GM12878 (cell line): ENCODE results near the gene LMAN1L. TPM values are rescaled to one million over a fixed set of nuclear protein-coding genes. Genes with fewer than 3 reads are reported as not detected.

Source experiments
- BCL3 ChIP-seq: IDR thresholded peaks from 2 replicates; pipeline ENCODE4 v1.6.1; 2011; ENCODE audit warnings: borderline replicate concordance, low read depth, mild to moderate bottlenecking, moderate library complexity, low read length; ENCODE audit not compliant: insufficient read depth, poor library complexity, severe bottlenecking
- BHLHE40 ChIP-seq, 2 experiments: fragments of 450-650 bp in 1 of 2; IDR thresholded peaks; 2 replicates each; pipeline ENCODE4 v1.6.1; 2011 to 2017; ENCODE audit warnings: low read depth in 2 of 2, borderline replicate concordance in 1 of 2, improper control_type of control experiment in 1 of 2, low read length in 1 of 2, mild to moderate bottlenecking in 1 of 2
- CHD2 ChIP-seq: IDR thresholded peaks from 2 replicates; pipeline ENCODE4 v1.6.1; 2011; ENCODE audit warnings: low read depth, low read length, improper control_type of control experiment, borderline replicate concordance
- ELK1 ChIP-seq: IDR thresholded peaks from 2 replicates; pipeline ENCODE4 v1.6.1; 2012; ENCODE audit warnings: low read depth, low read length, improper control_type of control experiment
- EZH2 ChIP-seq: IDR thresholded peaks from 2 replicates; pipeline ENCODE4 v1.6.1; 2012; ENCODE audit warnings: low read depth, mild to moderate bottlenecking, control low read depth, inconsistent platforms, low read length, borderline replicate concordance; ENCODE audit not compliant: control insufficient read depth
- FOXM1 ChIP-seq: IDR thresholded peaks from 2 replicates; pipeline ENCODE4 v1.6.1; 2012; ENCODE audit warnings: low read depth, mild to moderate bottlenecking, inconsistent platforms, low read length, moderate library complexity
- GABPA ChIP-seq: IDR thresholded peaks from 2 replicates; pipeline ENCODE4 v1.6.1; 2014; ENCODE audit warnings: antibody characterized with exemption, low read depth, mild to moderate bottlenecking, inconsistent platforms
- HDAC6 ChIP-seq: fragments of 200-600 bp; sonication (generic); IDR thresholded peaks from one replicate; pipeline ENCODE4 v1.8.0; 2017; ENCODE audit warnings: antibody characterized with exemption; ENCODE audit not compliant: unreplicated experiment
- IKZF2 ChIP-seq, 2 experiments: fragments of 450-650 bp; IDR thresholded peaks; 2 replicates each; pipeline ENCODE4 v1.6.1; 2017; ENCODE audit warnings: mild to moderate bottlenecking in 2 of 2, moderate library complexity in 2 of 2
- MTA2 ChIP-seq: fragments of 450-650 bp; IDR thresholded peaks from 2 replicates; pipeline ENCODE4 v1.6.1; 2016; ENCODE audit warnings: low read depth, mild to moderate bottlenecking, moderate library complexity
- NFYB ChIP-seq: IDR thresholded peaks from 2 replicates; pipeline ENCODE4 v1.6.1; 2011; ENCODE audit warnings: low read depth, mild to moderate bottlenecking, low read length, improper control_type of control experiment, moderate library complexity; ENCODE audit not compliant: insufficient read depth
- RAD51 ChIP-seq: fragments of 450-650 bp; IDR thresholded peaks from 2 replicates; pipeline ENCODE4 v1.6.1; 2016; ENCODE audit warnings: moderate library complexity, mild to moderate bottlenecking, inconsistent platforms
- RB1 ChIP-seq: fragments of 450-650 bp; formaldehyde crosslinking; IDR thresholded peaks from 2 replicates; pipeline ENCODE4 v1.6.1; 2017; ENCODE audit warnings: mild to moderate bottlenecking, borderline replicate concordance
- RCOR1 ChIP-seq: conservative IDR thresholded peaks from 2 replicates; pipeline ENCODE4 v1.6.1; 2012; ENCODE audit warnings: low read depth, low read length, improper control_type of control experiment
- REST ChIP-seq: IDR thresholded peaks from 2 replicates; pipeline ENCODE4 v1.6.1; 2012; ENCODE audit warnings: mild to moderate bottlenecking, low read depth, low read length
- RFX5 ChIP-seq: IDR thresholded peaks from 2 replicates; pipeline ENCODE4 v1.6.1; 2011; ENCODE audit warnings: low read depth, low read length, improper control_type of control experiment
- SIX5 ChIP-seq: IDR thresholded peaks from 2 replicates; pipeline ENCODE4 v1.6.1; 2011; ENCODE audit warnings: mild to moderate bottlenecking, low read depth, low read length, moderate library complexity; ENCODE audit not compliant: severe bottlenecking
- SMAD5 ChIP-seq: IDR thresholded peaks from 2 replicates; pipeline ENCODE4 v1.6.1; 2016; ENCODE audit warnings: antibody characterized with exemption, low read depth
- SMARCA5 ChIP-seq: fragments of 450-650 bp; IDR thresholded peaks from 2 replicates; pipeline ENCODE4 v1.6.1; 2017; ENCODE audit warnings: mild to moderate bottlenecking
- STAT1 ChIP-seq: fragments of 450-650 bp; conservative IDR thresholded peaks from 2 replicates; pipeline ENCODE4 v1.6.1; 2014; ENCODE audit warnings: antibody characterized with exemption, mild to moderate bottlenecking
- TCF3 ChIP-seq: IDR thresholded peaks from 2 replicates; pipeline ENCODE4 v1.6.1; 2012; ENCODE audit warnings: low read depth, mild to moderate bottlenecking, low read length, borderline replicate concordance; ENCODE audit not compliant: insufficient read depth
- YY1 ChIP-seq: IDR thresholded peaks from 2 replicates; pipeline ENCODE4 v1.6.1; 2011; ENCODE audit warnings: low read depth, mild to moderate bottlenecking, low read length
- polyA plus RNA-seq, 11 experiments: library from polyadenylated mRNA; depleted of rRNA in 4 of 11; unstranded in 6 of 11; stranded (reverse) in 5 of 11; fragments of >200 nt; fragmentation: Nextera tagmentation in 4 of 11; fragmentation: Illumina TruSeq in 1 of 11; extraction: Ambion mirVana in 4 of 11; extraction: Trizol in 1 of 11; gene quantifications; 1 replicate in 1 of 11; 2 replicates in 10 of 11; pipeline versions ENCODE4 v1.2.1 to v1.2.3, GENCODE V29; 2011 to 2016; ENCODE audit warnings: inconsistent platforms in 2 of 11, missing spikeins in 2 of 11, low read depth in 1 of 11
- total RNA-seq, 4 experiments: library from RNA; depleted of rRNA in 3 of 4; stranded (reverse); fragments of >200 nt in 3 of 4; fragmentation: Illumina TruSeq in 1 of 4; extraction: Trizol in 1 of 4; gene quantifications; 2 replicates each; pipeline versions ENCODE4 v1.2.1 to v1.2.3, GENCODE V29; 2013 to 2021

The LMAN1L gene
- total and polyA plus RNA-seq, 10 of the 15 experiments (the other 5 are each of a cell fraction or from before 2014, with no cell fraction given) = not detected

GRCh38 chr15:74775132-74775562 lies 37.5 kb upstream of the LMAN1L start (continued):
- TF ChIP-seq REST (no peak), IKZF2 (IDR thresholded peaks at IDR 0.05) (peak; percentile 83 to 89), BCL3 (no peak), MTA2 (peak; percentile 35; the same call in 1 of the 2 replicates), BHLHE40 (IDR thresholded peaks at IDR 0.05; ENCODE audit: borderline replicate concordance in 1 of 2, low read depth in 2 of 2, low read length in 1 of 2) (peak; percentile 57 to 70; a peak in 3 of 4 replicates), NFYB (0 out of 2 replicates have a peak, but pooled peaks have one; percentile 34), RFX5 (no peak), RB1 (no peak), STAT1 (no peak), RAD51 (peak; percentile 83), YY1 (no peak), CHD2 (no peak), SIX5 (no peak), HDAC6 (no peak), RCOR1 (no peak), EZH2 (no peak), GABPA (no peak), FOXM1 (no peak), SMAD5 (no peak), ELK1 (no peak), SMARCA5 (no peak), TCF3 (no peak)
